ENCODE data around the gene SYNDIG1. TPM values are rescaled to one million over a fixed set of nuclear protein-coding genes. Genes with fewer than 3 reads are reported as not detected.

Gene SYNDIG1
- polyA plus RNA-seq, 2 of the 4 experiments (the other 2 are of a cell fraction), result 0.96 to 2.6 TPM

- ChIA-PET CTCF (no interaction called here), POLR2A (no interaction called here)
- Histone ChIP-seq H3K4me2 (no peak overlapping the region), H3K27ac (no peak overlapping the region), H3K4me1 (no peaks in the 10 kb centered on the region), H3K4me3 (no peak overlapping the region), H3K9me3 (no peaks in the 10 kb centered on the region)
- DNase-seq (ENCODE audit: low read depth in 1 of 2, low spot score in 1 of 2), result no peak
- ATAC-seq, result no peak
- TF ChIP-seq ZSCAN20 (CRISPR knock-in tag; IDR thresholded peaks at IDR 0.05) (no peak), HOXB5 (CRISPR knock-in tag; IDR thresholded peaks at IDR 0.05) (no peak), HEYL (CRISPR knock-in tag; IDR thresholded peaks at IDR 0.05) (no peak), E2F6 (IDR thresholded peaks at IDR 0.05; ENCODE audit: borderline replicate concordance, low read depth) (no peak), POLR2A (IDR thresholded peaks at IDR 0.05; ENCODE audit: low read length) (no peak), KDM5A (IDR thresholded peaks at IDR 0.05) (no peak), CBX8 (IDR thresholded peaks at IDR 0.05) (no peak)
- TF ChIP-seq, protein P1, sequence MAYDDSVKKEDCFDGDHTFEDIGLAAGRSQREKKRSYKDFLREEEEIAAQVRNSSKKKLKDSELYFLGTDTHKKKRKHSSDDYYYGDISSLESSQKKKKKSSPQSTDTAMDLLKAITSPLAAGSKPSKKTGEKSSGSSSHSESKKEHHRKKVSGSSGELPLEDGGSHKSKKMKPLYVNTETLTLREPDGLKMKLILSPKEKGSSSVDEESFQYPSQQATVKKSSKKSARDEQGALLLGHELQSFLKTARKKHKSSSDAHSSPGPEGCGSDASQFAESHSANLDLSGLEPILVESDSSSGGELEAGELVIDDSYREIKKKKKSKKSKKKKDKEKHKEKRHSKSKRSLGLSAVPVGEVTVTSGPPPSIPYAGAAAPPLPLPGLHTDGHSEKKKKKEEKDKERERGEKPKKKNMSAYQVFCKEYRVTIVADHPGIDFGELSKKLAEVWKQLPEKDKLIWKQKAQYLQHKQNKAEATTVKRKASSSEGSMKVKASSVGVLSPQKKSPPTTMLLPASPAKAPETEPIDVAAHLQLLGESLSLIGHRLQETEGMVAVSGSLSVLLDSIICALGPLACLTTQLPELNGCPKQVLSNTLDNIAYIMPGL (CRISPR knock-in tag; IDR thresholded peaks at IDR 0.05; ENCODE audit: borderline replicate concordance), result no peak
- no peak for FAIRE-seq
- 52% methylated on average over 5 of the region's 5 CpGs for WGBS (ENCODE audit: missing lambda C conversion rate)
Observed at GRCh38 chr20:24574797-24575196, 105.4 kb downstream of the SYNDIG1 start.

GRCh38 chr20:24575811-24576210, 106.4 kb downstream of the SYNDIG1 start:
- DNase-seq (ENCODE audit: low read depth in 1 of 2, low spot score in 1 of 2) (no peak), ATAC-seq (no peak), FAIRE-seq (no peak)
- 67% methylated on average over 4 of the region's 4 CpGs for WGBS (ENCODE audit: missing lambda C conversion rate)
- Histone ChIP-seq H3K4me3 (no peak overlapping the region), H3K9me3 (no peaks in the 10 kb centered on the region), H3K4me2 (no peak overlapping the region), H3K4me1 (no peaks in the 10 kb centered on the region), H3K27ac (no peak overlapping the region)
- POLR2A ChIA-PET, result no interaction called here
- TF ChIP-seq POLR2AphosphoS2 (conservative IDR thresholded peaks at IDR 0.05; ENCODE audit: low read length) (no peak), BHLHE40 (IDR thresholded peaks at IDR 0.05; ENCODE audit: low read depth, low read length) (no peak), ZFP36 (IDR thresholded peaks at IDR 0.05; ENCODE audit: borderline replicate concordance, partially characterized antibody) (no peak), REST (IDR thresholded peaks at IDR 0.05) (no peak), RNF2 (IDR thresholded peaks at IDR 0.05; ENCODE audit: borderline replicate concordance, low read depth) (no peak), RAD21 (conservative IDR thresholded peaks at IDR 0.05 in 1 of 2, IDR thresholded peaks at IDR 0.05 in 1 of 2) (no peak)
- TF ChIP-seq, protein P2, sequence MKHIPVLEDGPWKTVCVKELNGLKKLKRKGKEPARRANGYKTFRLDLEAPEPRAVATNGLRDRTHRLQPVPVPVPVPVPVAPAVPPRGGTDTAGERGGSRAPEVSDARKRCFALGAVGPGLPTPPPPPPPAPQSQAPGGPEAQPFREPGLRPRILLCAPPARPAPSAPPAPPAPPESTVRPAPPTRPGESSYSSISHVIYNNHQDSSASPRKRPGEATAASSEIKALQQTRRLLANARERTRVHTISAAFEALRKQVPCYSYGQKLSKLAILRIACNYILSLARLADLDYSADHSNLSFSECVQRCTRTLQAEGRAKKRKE (CRISPR knock-in tag; IDR thresholded peaks at IDR 0.05; ENCODE audit: low read depth), result no peak
- CTCF ChIA-PET, result interaction anchor here (0.6 to 0.7 kb wide), 2 partner anchors 685 to 1428 kb away, joined by 3 to 4 read pairs; no protein-coding TSS in a partner anchor

DNA sequence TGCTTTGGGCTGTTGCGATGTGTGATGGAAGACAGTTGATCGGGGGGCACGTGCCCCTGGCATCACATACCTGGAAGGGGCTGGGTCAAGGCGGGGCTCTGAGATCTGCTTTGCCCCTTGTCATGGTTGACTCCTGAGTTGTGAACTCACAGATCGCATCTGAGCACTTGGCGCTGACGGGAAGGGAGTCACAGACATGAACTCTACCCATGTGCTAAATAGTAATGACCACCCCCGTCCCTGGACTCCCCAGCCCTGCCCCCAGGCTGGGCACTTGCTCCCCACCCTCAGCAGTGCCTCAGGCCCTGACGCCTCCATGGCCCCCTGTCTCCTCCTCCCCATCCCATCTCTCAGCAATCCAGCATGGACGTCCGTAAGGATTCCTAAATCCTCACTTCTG, 107.0 kb downstream of the SYNDIG1 start:
- ATAC-seq (no peak), FAIRE-seq (no peak), DNase-seq (ENCODE audit: low read depth in 1 of 2, low spot score in 1 of 2) (no peak)
- Histone ChIP-seq H3K4me3 (no peak overlapping the region), H3K4me2 (no peak overlapping the region), H3K4me1 (no peaks in the 10 kb centered on the region), H3K27ac (no peak overlapping the region), H3K9me3 (no peaks in the 10 kb centered on the region)
- 55% methylated on average over 11 of the region's 11 CpGs for WGBS (ENCODE audit: missing lambda C conversion rate)
- CTCF ChIA-PET, result no interaction called here
- POLR2A ChIA-PET, result no interaction called here
- TF ChIP-seq KDM1A (IDR thresholded peaks at IDR 0.05; ENCODE audit: low read depth) (no peak), ZFP36 (IDR thresholded peaks at IDR 0.05; ENCODE audit: borderline replicate concordance, partially characterized antibody) (no peak), HDAC2 (IDR thresholded peaks at IDR 0.05) (no peak), HOXB5 (CRISPR knock-in tag; IDR thresholded peaks at IDR 0.05) (no peak), POLR2AphosphoS2 (conservative IDR thresholded peaks at IDR 0.05; ENCODE audit: low read length) (no peak), FOSB (CRISPR knock-in tag; IDR thresholded peaks at IDR 0.05) (no peak), REST (IDR thresholded peaks at IDR 0.05) (no peak), EHF (CRISPR knock-in tag; IDR thresholded peaks at IDR 0.05) (no peak)
- TF ChIP-seq, protein P3, sequence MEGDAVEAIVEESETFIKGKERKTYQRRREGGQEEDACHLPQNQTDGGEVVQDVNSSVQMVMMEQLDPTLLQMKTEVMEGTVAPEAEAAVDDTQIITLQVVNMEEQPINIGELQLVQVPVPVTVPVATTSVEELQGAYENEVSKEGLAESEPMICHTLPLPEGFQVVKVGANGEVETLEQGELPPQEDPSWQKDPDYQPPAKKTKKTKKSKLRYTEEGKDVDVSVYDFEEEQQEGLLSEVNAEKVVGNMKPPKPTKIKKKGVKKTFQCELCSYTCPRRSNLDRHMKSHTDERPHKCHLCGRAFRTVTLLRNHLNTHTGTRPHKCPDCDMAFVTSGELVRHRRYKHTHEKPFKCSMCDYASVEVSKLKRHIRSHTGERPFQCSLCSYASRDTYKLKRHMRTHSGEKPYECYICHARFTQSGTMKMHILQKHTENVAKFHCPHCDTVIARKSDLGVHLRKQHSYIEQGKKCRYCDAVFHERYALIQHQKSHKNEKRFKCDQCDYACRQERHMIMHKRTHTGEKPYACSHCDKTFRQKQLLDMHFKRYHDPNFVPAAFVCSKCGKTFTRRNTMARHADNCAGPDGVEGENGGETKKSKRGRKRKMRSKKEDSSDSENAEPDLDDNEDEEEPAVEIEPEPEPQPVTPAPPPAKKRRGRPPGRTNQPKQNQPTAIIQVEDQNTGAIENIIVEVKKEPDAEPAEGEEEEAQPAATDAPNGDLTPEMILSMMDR (IDR thresholded peaks at IDR 0.05), result no peak
